ENCODE data around the gene SCP2D1. TPM values are rescaled to one million over a fixed set of nuclear protein-coding genes. Genes with fewer than 3 reads are reported as not detected.

SCP2D1 gene
- polyA plus RNA-seq, 3 donors, result not detected

- no peak overlapping the region for H2AFZ ChIP-seq (ENCODE audit: insufficient read depth, low read depth, low read length, poor library complexity, severe bottlenecking)
- TF ChIP-seq CTCF (IDR thresholded peaks at IDR 0.05), result no peak
- Mint-ChIP-seq H3K4me1 (peaks cover 7% of the 10 kb centered on the region), H3K4me3 (no peak overlapping the region), H3K36me3 (no peaks in the 10 kb centered on the region), H3K27ac (no peak overlapping the region), H3K27me3 (ENCODE audit: low read depth in 3 of 3) (peaks cover 2 to 4% (median 4%) of the 10 kb centered on the region in 3 donors), H3K9me3 (peaks cover 0 to 9% (median 0%) of the 10 kb centered on the region in 7 donors)
- H3K9ac ChIP-seq (ENCODE audit: insufficient read depth, low read length, poor library complexity, severe bottlenecking), result no peak overlapping the region
- no peaks in the 10 kb centered on the region for H3K36me3 ChIP-seq (replicated peaks in 1 of 2; ENCODE audit: control insufficient read depth in 1 of 2, insufficient read depth in 2 of 2, low read length in 2 of 2)
- H3K27ac ChIP-seq (ENCODE audit: low read depth in 1 of 2, low read length in 2 of 2), result no peak overlapping the region
- no peaks in the 10 kb centered on the region for H4K20me1 ChIP-seq (ENCODE audit: insufficient read depth, low read length)
- no peaks in the 10 kb centered on the region for H3K79me2 ChIP-seq (ENCODE audit: insufficient read depth, low read length)
- no peaks in the 10 kb centered on the region for H3K27me3 ChIP-seq (ENCODE audit: control insufficient read depth in 2 of 2, insufficient read depth in 2 of 2, low read length in 2 of 2)
- 33% methylated on average over 3 of the region's 5 CpGs for WGBS (ENCODE audit: insufficient coverage)
- peak; percentile 24 to 38 (median 32) for DNase-seq
- H3K4me2 ChIP-seq (replicated peaks; ENCODE audit: extremely low read depth, low read length, poor library complexity, severe bottlenecking), result no peak overlapping the region
- no peaks in the 10 kb centered on the region for H3K9me3 ChIP-seq (replicated peaks in 1 of 2; ENCODE audit: control insufficient read depth in 1 of 2, insufficient read depth in 1 of 2, low read length in 2 of 2)
- H3K4me1 ChIP-seq (ENCODE audit: control insufficient read depth in 1 of 2, insufficient read depth in 2 of 2, low read length in 2 of 2), result no peaks in the 10 kb centered on the region
- intact Hi-C loops (cut with micrococcal nuclease), result no loop called here
- no peak overlapping the region for H3K4me3 ChIP-seq (replicated peaks in 1 of 3; ENCODE audit: low read depth in 2 of 3, low read length in 3 of 3)
Observed at GRCh38 chr20:18831830-18832499, 18.4 kb downstream of the SCP2D1 start.

- no peak for DNase-seq
- Mint-ChIP-seq H3K4me3 (no peak overlapping the region), H3K27me3 (ENCODE audit: low read depth in 3 of 3) (peaks cover 2 to 4% (median 4%) of the 10 kb centered on the region in 3 donors), H3K36me3 (no peaks in the 10 kb centered on the region), H3K9me3 (peaks cover 0 to 9% (median 0%) of the 10 kb centered on the region in 7 donors), H3K27ac (no peak overlapping the region), H3K4me1 (peaks cover 7% of the 10 kb centered on the region)
- Histone ChIP-seq H3K79me2 (ENCODE audit: insufficient read depth, low read length) (no peaks in the 10 kb centered on the region), H3K27ac (ENCODE audit: low read depth in 1 of 2, low read length in 2 of 2) (no peak overlapping the region), H3K27me3 (ENCODE audit: control insufficient read depth in 2 of 2, insufficient read depth in 2 of 2, low read length in 2 of 2) (no peaks in the 10 kb centered on the region), H4K20me1 (ENCODE audit: insufficient read depth, low read length) (no peaks in the 10 kb centered on the region), H3K4me3 (replicated peaks in 1 of 3; ENCODE audit: low read depth in 2 of 3, low read length in 3 of 3) (no peak overlapping the region), H2AFZ (ENCODE audit: insufficient read depth, low read depth, low read length, poor library complexity, severe bottlenecking) (no peak overlapping the region), H3K4me2 (replicated peaks; ENCODE audit: extremely low read depth, low read length, poor library complexity, severe bottlenecking) (no peak overlapping the region), H3K36me3 (replicated peaks in 1 of 2; ENCODE audit: control insufficient read depth in 1 of 2, insufficient read depth in 2 of 2, low read length in 2 of 2) (no peaks in the 10 kb centered on the region), H3K9me3 (replicated peaks in 1 of 2; ENCODE audit: control insufficient read depth in 1 of 2, insufficient read depth in 1 of 2, low read length in 2 of 2) (no peaks in the 10 kb centered on the region), H3K4me1 (ENCODE audit: control insufficient read depth in 1 of 2, insufficient read depth in 2 of 2, low read length in 2 of 2) (no peaks in the 10 kb centered on the region), H3K9ac (ENCODE audit: insufficient read depth, low read length, poor library complexity, severe bottlenecking) (no peak overlapping the region)
- intact Hi-C loops (cut with micrococcal nuclease), result no loop called here
- 93% methylated on average over 2 of the region's 4 CpGs for WGBS (ENCODE audit: insufficient coverage)
- no peak for TF ChIP-seq CTCF (IDR thresholded peaks at IDR 0.05)
Observed at GRCh38 chr20:18832546-18833200, 19.1 kb downstream of the SCP2D1 start.

Data from CD14-positive monocyte (primary cell).